ENCODE data around the gene RNF113A. TPM values are rescaled to one million over a fixed set of nuclear protein-coding genes. Genes with fewer than 3 reads are reported as not detected.
"Not testable (repeated sequence)": the region's sequence is repeated elsewhere in the genome, so short reads cannot be mapped to it uniquely, and the experiment has no call there.

The RNF113A gene
- total RNA-seq, 1 donor from 2014 or later, result 15.8 TPM

DNA sequence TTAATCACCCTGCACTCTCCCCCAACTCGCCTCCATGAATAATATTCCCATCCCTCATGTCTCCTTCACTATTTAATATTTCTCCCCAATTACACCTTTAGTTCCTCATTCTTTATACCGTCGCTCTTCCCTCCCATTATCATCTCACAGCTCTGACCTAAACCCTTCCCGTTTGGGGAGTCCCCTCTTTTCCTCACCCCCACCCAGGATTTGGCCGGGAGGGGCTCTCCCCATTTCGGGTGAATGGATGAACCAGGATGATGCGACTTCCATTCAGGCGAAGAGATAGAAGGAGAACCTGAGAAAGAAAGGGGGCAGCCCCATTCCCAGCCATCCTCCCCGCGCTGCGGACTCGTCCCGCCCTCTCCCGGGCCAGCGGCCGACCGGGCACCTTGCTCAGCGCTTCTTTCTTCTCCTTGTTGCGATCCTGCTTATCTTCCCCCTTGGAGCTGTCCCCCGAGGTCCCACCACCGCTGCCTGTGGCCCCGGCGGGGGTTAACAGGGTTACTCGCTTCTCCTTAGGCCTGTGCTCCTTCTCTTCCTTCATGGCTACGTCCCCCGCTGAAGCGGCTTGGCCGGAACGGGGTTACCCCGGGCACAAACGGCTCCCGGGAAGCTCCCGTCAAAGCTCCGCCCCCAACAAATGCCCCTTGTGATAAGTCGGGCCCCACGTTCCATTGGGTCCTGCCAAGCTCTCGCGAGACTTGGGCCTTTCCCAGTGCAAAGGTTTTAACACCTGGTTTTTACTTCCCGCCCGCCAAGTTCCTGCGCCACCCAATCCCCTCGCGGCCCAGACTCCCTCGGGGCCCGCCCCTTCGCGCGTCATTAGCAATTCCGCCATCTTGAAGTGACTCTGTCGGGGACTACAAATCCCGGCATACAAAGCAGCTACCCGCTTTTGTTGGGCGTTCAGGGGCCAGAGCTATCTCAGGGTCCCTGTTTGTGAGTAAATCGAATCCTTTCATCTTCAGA lies 18.9 kb downstream of the RNF113A start, which contains the start of gene UPF3B:
UPF3B (minus strand) TSS at position 582 of the 972 bp plus-strand sequence; CDS start at position 547, 35 bp downstream.
- peak; percentile 90 for DNase-seq (ENCODE audit: low read depth, low spot score)

DNA sequence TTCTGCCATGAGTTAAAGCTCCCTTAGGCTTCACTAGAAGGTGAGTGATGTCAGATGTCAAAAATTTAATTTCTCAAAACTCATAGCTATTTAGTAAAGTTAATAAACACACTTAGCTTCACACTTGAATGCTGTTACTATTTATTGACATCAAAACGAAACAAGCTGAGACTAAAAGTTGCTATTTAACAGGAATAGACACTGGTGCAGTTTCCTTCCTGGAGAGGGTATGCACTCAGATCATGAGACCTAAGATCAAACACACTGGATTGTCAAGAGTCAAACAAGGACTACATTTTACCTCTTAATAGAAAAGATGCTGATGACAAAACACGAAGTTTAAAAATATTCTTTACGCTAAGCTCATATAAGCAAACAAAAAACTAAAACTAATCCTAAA lies 37.6 kb downstream of the RNF113A start:
- DNase-seq (ENCODE audit: low read depth, low spot score), result no peak

DNA sequence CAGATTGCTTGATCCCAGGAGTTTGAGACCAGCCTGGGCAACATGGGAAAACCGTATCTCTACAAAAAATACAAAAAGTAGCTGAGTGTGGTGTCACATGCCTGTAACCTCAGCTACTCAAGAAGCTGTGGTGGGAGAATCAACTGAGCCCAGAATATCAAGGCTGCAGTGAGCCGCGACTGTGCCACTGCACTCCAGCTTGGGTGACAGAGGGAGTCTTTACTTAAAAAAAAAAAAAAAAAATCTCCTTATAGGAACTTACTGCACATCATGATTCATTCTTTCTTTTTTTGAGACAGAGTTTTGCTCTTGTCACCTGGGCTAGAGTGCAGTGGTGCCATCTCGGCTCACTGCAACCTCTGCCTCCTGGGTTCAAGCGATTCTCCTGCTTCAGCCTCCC lies 43.1 kb downstream of the RNF113A start:
- no peak for DNase-seq (ENCODE audit: low read depth, low spot score)

DNA sequence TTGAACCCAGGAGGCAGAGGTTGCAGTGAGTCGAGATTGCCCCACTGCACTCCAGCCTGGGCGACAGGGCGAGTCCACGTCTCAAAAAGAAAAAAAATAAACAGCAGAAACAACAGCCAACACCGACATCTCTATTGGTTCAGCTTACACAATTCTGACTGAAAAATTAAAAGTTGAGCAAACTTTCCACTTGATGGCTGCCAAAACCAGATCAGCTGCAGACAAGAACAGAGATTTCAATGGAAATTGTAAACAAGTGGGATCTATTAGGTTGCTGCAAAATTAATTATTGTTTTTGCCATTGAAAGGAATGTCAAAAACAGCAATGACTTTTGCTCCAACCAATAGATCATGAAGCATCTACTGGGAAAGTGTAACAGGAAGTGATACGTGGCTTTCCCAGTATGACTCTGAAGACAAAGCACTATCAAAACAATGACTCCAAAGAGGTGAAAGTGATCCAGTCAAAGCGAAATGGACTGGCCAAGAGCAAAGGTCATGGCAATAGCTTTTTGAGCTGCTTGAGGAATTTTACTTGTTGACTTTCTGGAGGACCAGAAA lies 45.1 kb downstream of the RNF113A start:
- DNase-seq (ENCODE audit: low read depth, low spot score), result peak; percentile 60

- not testable (repeated sequence) for DNase-seq (ENCODE audit: low read depth, low spot score)
These were observed 47.3 kb downstream of the RNF113A start for GRCh38 chrX:119824221-119824620.

- peak; percentile 48 for DNase-seq (ENCODE audit: low read depth, low spot score)
These were observed 49.8 kb downstream of the RNF113A start for GRCh38 chrX:119821703-119822102.

Other genes with a start within 250 kb of the RNF113A start
- gene SEPTIN6, start 178.6 kb downstream of the RNF113A start, total RNA-seq, result 16.1 and 34.0 TPM in 2 replicates
- not detected in 2 replicates for gene SOWAHD, start 113.1 kb downstream of the RNF113A start, total RNA-seq
- 2,079 and 2,323 TPM in 2 replicates for gene RPL39, start 80.1 kb downstream of the RNF113A start, total RNA-seq
- 2.4 and 3.2 TPM in 2 replicates for gene UPF3B, start 18.8 kb downstream of the RNF113A start, total RNA-seq
- gene NDUFA1, start 99 bp upstream of the RNF113A start, total RNA-seq, result 68.0 and 100 TPM in 2 replicates
- gene AKAP14, start 24.2 kb upstream of the RNF113A start, total RNA-seq, result not detected in 2 replicates
- 3.7 and 4.1 TPM in 2 replicates for gene NKAP, start 72.0 kb upstream of the RNF113A start, total RNA-seq
- gene RHOXF2B, start 206.0 kb upstream of the RNF113A start, total RNA-seq, result not detected in 2 replicates
- not detected in 2 replicates for gene RHOXF1, start 244.2 kb upstream of the RNF113A start, total RNA-seq

All from pulmonary artery endothelial cell (primary cell).